ENCODE data around the gene PLXNC1.

The PLXNC1 gene

GRCh38 chr12:94135896-94136295, 12.5 kb upstream of the PLXNC1 start:
- DNase-seq, result no peak

- DNase-seq, result no peak
These were observed 8.6 kb upstream of the PLXNC1 start for GRCh38 chr12:94139816-94140215.

GRCh38 chr12:94140556-94140955, 7.8 kb upstream of the PLXNC1 start:
- DNase-seq, result peak; percentile 14

- DNase-seq, result no peak
These were observed 7.2 kb upstream of the PLXNC1 start for GRCh38 chr12:94141004-94141764.

GRCh38 chr12:94141892-94142291, 6.5 kb upstream of the PLXNC1 start:
- DNase-seq, result no peak

GRCh38 chr12:94143438-94143837, 4.9 kb upstream of the PLXNC1 start:
- DNase-seq, result no peak

- DNase-seq, result no peak
These were observed 4.4 kb upstream of the PLXNC1 start for GRCh38 chr12:94143951-94144350.

- DNase-seq, result no peak
These were observed 3.6 kb upstream of the PLXNC1 start for GRCh38 chr12:94144781-94145180.

- no peak for DNase-seq
These were observed 3.0 kb upstream of the PLXNC1 start for GRCh38 chr12:94145191-94145983.

GRCh38 chr12:94146166-94146936, 2.0 kb upstream of the PLXNC1 start:
- no peak for DNase-seq

GRCh38 chr12:94147387-94147990, 888 bp upstream of the PLXNC1 start:
- no peak for DNase-seq

- DNase-seq, result peak; percentile 39
These were observed 352 bp downstream of the PLXNC1 start for GRCh38 chr12:94148739-94149118.

- peak; percentile 39 for DNase-seq
These were observed 873 bp downstream of the PLXNC1 start for GRCh38 chr12:94149119-94149780.

- no peak for DNase-seq
These were observed 1.4 kb downstream of the PLXNC1 start for GRCh38 chr12:94149781-94150239.

- DNase-seq, result peak; percentile 23
These were observed 2.1 kb downstream of the PLXNC1 start for GRCh38 chr12:94150240-94151121.

GRCh38 chr12:94151582-94151981, 3.2 kb downstream of the PLXNC1 start:
- no peak for DNase-seq

- DNase-seq, result no peak
These were observed 4.1 kb downstream of the PLXNC1 start for GRCh38 chr12:94152292-94153078.

GRCh38 chr12:94157181-94157580, 8.8 kb downstream of the PLXNC1 start:
- no peak for DNase-seq

GRCh38 chr12:94157981-94158411, 9.6 kb downstream of the PLXNC1 start:
- no peak for DNase-seq

- DNase-seq, result no peak
These were observed 10.3 kb downstream of the PLXNC1 start for GRCh38 chr12:94158666-94159065.

Measured in activated gamma-delta T cell (primary cell).